H1 (cell line): ENCODE results near the gene PRRT2. TPM values are rescaled to one million over a fixed set of nuclear protein-coding genes. Genes with fewer than 3 reads are reported as not detected.

Experiments used
- CTCF ChIA-PET: fragments of 300-600 bp; sonication (Branson Sonifier 250); formaldehyde crosslinking; loops from one replicate; lab custom pipeline; 2021; ENCODE audit not compliant: partially characterized antibody; lab: Charles Lee
- POLR2A ChIA-PET: fragments of 300-600 bp; sonication (Branson Sonifier 250); formaldehyde crosslinking; loops from one replicate; lab custom pipeline; 2021; ENCODE audit warnings: inconsistent platforms; ENCODE audit not compliant: partially characterized antibody; lab: Charles Lee
- DNase-seq, 2 experiments: peaks; one replicate each; pipeline versions ENCODE4 v3.0.0 to v3.0.0-alpha.2; 2010 to 2022; ENCODE audit warnings: low spot score in 2 of 2, low read depth in 1 of 2, mixed read lengths in 1 of 2
- FAIRE-seq: peaks from 2 replicates; lab custom pipeline; 2011; peaks lifted over from hg19 to GRCh38; lab: Jason Lieb, UNC
- H2AFZ ChIP-seq: 2 replicates; pipeline ENCODE4 v1.8.1; 2012; ENCODE audit warnings: low read length, inconsistent platforms
- H2AK5ac ChIP-seq: 2 replicates; pipeline ENCODE4 v1.6.1; 2013; ENCODE audit warnings: low read depth, low read length
- H2BK120ac ChIP-seq: replicated peaks from 2 replicates; pipeline ENCODE3; 2013; ENCODE audit warnings: low read depth, low read length, inconsistent platforms
- H2BK12ac ChIP-seq: 2 replicates; pipeline ENCODE4 v1.6.1; 2013; ENCODE audit warnings: low read depth, low read length
- H2BK15ac ChIP-seq: 2 replicates; pipeline ENCODE4 v1.6.1; 2013; ENCODE audit warnings: low read length
- H2BK20ac ChIP-seq: 2 replicates; pipeline ENCODE4 v1.6.1; 2013; ENCODE audit warnings: low read length
- H2BK5ac ChIP-seq: 2 replicates; pipeline ENCODE4 v1.6.1; 2013; ENCODE audit warnings: low read depth, low read length
- H3K14ac ChIP-seq: 2 replicates; pipeline ENCODE4 v1.6.1; 2013; ENCODE audit warnings: inconsistent platforms; ENCODE audit not compliant: insufficient read length
- H3K18ac ChIP-seq: 2 replicates; pipeline ENCODE4 v1.6.1; 2013; ENCODE audit warnings: low read length; ENCODE audit errors: extremely low read depth
- H3K23ac ChIP-seq: 2 replicates; pipeline ENCODE4 v1.6.1; 2013; ENCODE audit warnings: inconsistent platforms; ENCODE audit not compliant: insufficient read length
- H3K23me2 ChIP-seq: 2 replicates; pipeline ENCODE4 v1.6.1; 2013; ENCODE audit warnings: low read depth, low read length
- H3K27ac ChIP-seq: 2 replicates; pipeline ENCODE4 v1.6.1; 2011; ENCODE audit warnings: low read depth, low read length, inconsistent platforms
- H3K27me3 ChIP-seq, 4 experiments: replicated peaks in 1 of 4; 1 replicate in 1 of 4; 2 replicates in 3 of 4; pipeline versions ENCODE4 v1.6.1 to v1.8.1; 2011 to 2013; ENCODE audit warnings: low read length in 3 of 4, mild to moderate bottlenecking in 3 of 4, inconsistent platforms in 2 of 4, mixed read lengths in 2 of 4, moderate library complexity in 1 of 4; ENCODE audit not compliant: control insufficient read depth in 3 of 4, insufficient read depth in 3 of 4; ENCODE audit errors: extremely low read depth in 1 of 4
- H3K36me3 ChIP-seq, 4 experiments: 2 replicates each; pipeline versions ENCODE4 v1.6.1 to v1.8.1; 2011 to 2013; ENCODE audit warnings: mild to moderate bottlenecking in 4 of 4, low read length in 3 of 4, moderate library complexity in 2 of 4, control low read depth in 1 of 4, inconsistent platforms in 1 of 4; ENCODE audit not compliant: insufficient read depth in 4 of 4, control insufficient read depth in 2 of 4
- H3K4ac ChIP-seq: replicated peaks from 2 replicates; pipeline ENCODE3; 2013; ENCODE audit warnings: low read length, low read depth, mixed read lengths, inconsistent platforms; ENCODE audit not compliant: insufficient read length
- H3K4me1 ChIP-seq, 4 experiments: replicated peaks in 1 of 4; 1 replicate in 1 of 4; 2 replicates in 3 of 4; pipeline versions ENCODE4 v1.6.1 to v1.8.1; 2011 to 2013; ENCODE audit warnings: low read length in 3 of 4, inconsistent platforms in 2 of 4, mixed read lengths in 1 of 4; ENCODE audit not compliant: insufficient read depth in 4 of 4, control insufficient read depth in 3 of 4
- H3K4me2 ChIP-seq, 2 experiments: 2 replicates each; pipeline versions ENCODE4 v1.6.1 to v1.8.1; 2011 to 2013; ENCODE audit warnings: low read depth in 2 of 2, low read length in 2 of 2, control low read depth in 1 of 2, inconsistent platforms in 1 of 2, mild to moderate bottlenecking in 1 of 2; ENCODE audit not compliant: insufficient read depth in 1 of 2
- H3K4me3 ChIP-seq, 4 experiments: fragments of 200-600, 300-600 bp in 1 of 4; sonication (generic), shearing (Covaris generic), sonication (Bioruptor Twin) in 1 of 4; 2 replicates each; pipeline versions ENCODE4 v1.5.1 to v1.8.1; 2011 to 2016; ENCODE audit warnings: low read length in 4 of 4, low read depth in 3 of 4, control low read depth in 2 of 4, inconsistent platforms in 2 of 4, mild to moderate bottlenecking in 2 of 4, mixed read lengths in 1 of 4, moderate library complexity in 1 of 4; ENCODE audit not compliant: insufficient read depth in 2 of 4; ENCODE audit errors: extremely low read depth in 1 of 4
- H3K56ac ChIP-seq: replicated peaks from 2 replicates; pipeline ENCODE3; 2013; ENCODE audit warnings: low read depth, mild to moderate bottlenecking, mixed read lengths, low read length, inconsistent platforms; ENCODE audit not compliant: insufficient read length
- H3K79me1 ChIP-seq: 2 replicates; pipeline ENCODE4 v1.6.1; 2013; ENCODE audit warnings: low read depth, low read length, control low read depth
- H3K79me2 ChIP-seq, 2 experiments: 2 replicates each; pipeline versions ENCODE4 v1.6.1 to v1.8.1; 2012 to 2013; ENCODE audit warnings: low read length in 2 of 2, mild to moderate bottlenecking in 2 of 2, inconsistent platforms in 1 of 2; ENCODE audit not compliant: insufficient read depth in 2 of 2, control insufficient read depth in 1 of 2
- H3K9ac ChIP-seq, 4 experiments: replicated peaks in 1 of 4; 1 replicate in 1 of 4; 2 replicates in 3 of 4; pipeline versions ENCODE4 v1.6.1 to v1.8.1; 2011 to 2013; ENCODE audit warnings: low read depth in 3 of 4, low read length in 3 of 4, control low read depth in 2 of 4, mild to moderate bottlenecking in 2 of 4, moderate library complexity in 2 of 4, inconsistent platforms in 1 of 4; ENCODE audit errors: extremely low read depth in 1 of 4
- H3K9me3 ChIP-seq, 2 experiments: 2 replicates each; pipeline versions ENCODE4 v1.6.1 to v1.8.1; 2012 to 2013; ENCODE audit warnings: mild to moderate bottlenecking in 2 of 2, moderate library complexity in 2 of 2, control low read depth in 1 of 2, inconsistent platforms in 1 of 2, low read depth in 1 of 2, low read length in 1 of 2, mixed read lengths in 1 of 2; ENCODE audit not compliant: insufficient read depth in 2 of 2
- H4K20me1 ChIP-seq, 2 experiments: replicated peaks in 1 of 2; 2 replicates each; pipeline versions ENCODE3 to v1.8.1; 2011 to 2013; ENCODE audit warnings: inconsistent platforms in 2 of 2, low read length in 2 of 2, mild to moderate bottlenecking in 1 of 2; ENCODE audit not compliant: insufficient read depth in 2 of 2, control insufficient read depth in 1 of 2
- H4K5ac ChIP-seq: 2 replicates; pipeline ENCODE4 v1.6.1; 2013; ENCODE audit warnings: low read length, low read depth, mixed read lengths, inconsistent platforms; ENCODE audit not compliant: insufficient read length
- H4K8ac ChIP-seq: 2 replicates; pipeline ENCODE4 v1.8.0; 2013; ENCODE audit warnings: mild to moderate bottlenecking, moderate library complexity, low read length, inconsistent platforms; ENCODE audit not compliant: insufficient read depth; ENCODE audit errors: extremely low read depth
- H4K91ac ChIP-seq: replicated peaks from 2 replicates; pipeline ENCODE3; 2013; ENCODE audit warnings: low read length, mixed read lengths, inconsistent platforms; ENCODE audit not compliant: insufficient read length
- BACH1 ChIP-seq: IDR thresholded peaks from 2 replicates; pipeline ENCODE4 v1.6.1; 2012; ENCODE audit warnings: low read length, improper control_type of control experiment
- FOSL1 ChIP-seq: IDR thresholded peaks from 2 replicates; pipeline ENCODE4 v1.6.1; 2011; ENCODE audit warnings: mild to moderate bottlenecking, low read depth, low read length, moderate library complexity; ENCODE audit not compliant: insufficient read depth
- JUN ChIP-seq: IDR thresholded peaks from 2 replicates; pipeline ENCODE4 v1.6.1; 2011; ENCODE audit warnings: low read depth, mild to moderate bottlenecking, improper control_type of control experiment, low read length
- MAFK ChIP-seq: IDR thresholded peaks from 2 replicates; pipeline ENCODE4 v1.6.1; 2012; ENCODE audit warnings: low read depth, mild to moderate bottlenecking, improper control_type of control experiment, low read length
- POLR2AphosphoS5 ChIP-seq: IDR thresholded peaks from 2 replicates; pipeline ENCODE4 v1.6.1; 2011; ENCODE audit warnings: low read depth, low read length
- SIN3A ChIP-seq, 2 experiments: IDR thresholded peaks in 1 of 2; conservative IDR thresholded peaks in 1 of 2; 2 replicates each; pipeline ENCODE4 v1.6.1; 2011 to 2012; ENCODE audit warnings: low read length in 2 of 2, improper control_type of control experiment in 1 of 2, low read depth in 1 of 2, mild to moderate bottlenecking in 1 of 2
- SP2 ChIP-seq: IDR thresholded peaks from 2 replicates; pipeline ENCODE4 v1.6.1; 2012; ENCODE audit warnings: mild to moderate bottlenecking, low read length, inconsistent platforms
- WGBS, 2 experiments: shearing (Covaris generic) in 1 of 2; methylation state at CpG; one replicate each; pipeline versions ENCODE4 v1.1.6 to v1.1.7; 2013 to 2015; ENCODE audit warnings: low lambda C conversion rate in 2 of 2, mixed read lengths in 2 of 2, inconsistent platforms in 1 of 2, low coverage in 1 of 2, missing lambda C conversion rate in 1 of 2; ENCODE audit not compliant: insufficient replicate concordance in 2 of 2, insufficient coverage in 1 of 2, insufficient read length in 1 of 2; ENCODE audit errors: extremely low coverage in 1 of 2, missing lambda C conversion rate in 1 of 2; 5-methylcytosine and 5-hydroxymethylcytosine counted together
- polyA plus RNA-seq, 7 experiments: library from polyadenylated mRNA; depleted of rRNA in 3 of 7; stranded (reverse) in 5 of 7; unstranded in 2 of 7; fragments of >200 nt in 5 of 7; fragments of 200-250 nt in 2 of 7; gene quantifications; 1 replicate in 5 of 7; 2 replicates in 1 of 7; 4 replicates in 1 of 7; pipeline versions ENCODE4 v1.2.1 to v1.2.3, GENCODE V29; 2011 to 2013; ENCODE audit warnings: missing spikeins in 2 of 7, mixed read lengths in 2 of 7
- total RNA-seq: library from RNA; stranded (reverse); fragmentation: NEBNext Ultra II Directional; extraction: Animal tissue kit (Norgen Biotek cat#: 25700); gene quantifications from 2 replicates; pipeline ENCODE4 v1.2.1, GENCODE V29; 2021
- TF ChIP-seq, protein P1 (sequence below): IDR thresholded peaks from 2 replicates; pipeline ENCODE4 v1.6.1; 2012; ENCODE audit warnings: low read length, inconsistent platforms

The PRRT2 gene
- total and polyA plus RNA-seq, 2 of the 8 experiments (the other 6 are each of a cell fraction or from before 2014, with no cell fraction given) = 12.8 to 32.6 TPM

DNA sequence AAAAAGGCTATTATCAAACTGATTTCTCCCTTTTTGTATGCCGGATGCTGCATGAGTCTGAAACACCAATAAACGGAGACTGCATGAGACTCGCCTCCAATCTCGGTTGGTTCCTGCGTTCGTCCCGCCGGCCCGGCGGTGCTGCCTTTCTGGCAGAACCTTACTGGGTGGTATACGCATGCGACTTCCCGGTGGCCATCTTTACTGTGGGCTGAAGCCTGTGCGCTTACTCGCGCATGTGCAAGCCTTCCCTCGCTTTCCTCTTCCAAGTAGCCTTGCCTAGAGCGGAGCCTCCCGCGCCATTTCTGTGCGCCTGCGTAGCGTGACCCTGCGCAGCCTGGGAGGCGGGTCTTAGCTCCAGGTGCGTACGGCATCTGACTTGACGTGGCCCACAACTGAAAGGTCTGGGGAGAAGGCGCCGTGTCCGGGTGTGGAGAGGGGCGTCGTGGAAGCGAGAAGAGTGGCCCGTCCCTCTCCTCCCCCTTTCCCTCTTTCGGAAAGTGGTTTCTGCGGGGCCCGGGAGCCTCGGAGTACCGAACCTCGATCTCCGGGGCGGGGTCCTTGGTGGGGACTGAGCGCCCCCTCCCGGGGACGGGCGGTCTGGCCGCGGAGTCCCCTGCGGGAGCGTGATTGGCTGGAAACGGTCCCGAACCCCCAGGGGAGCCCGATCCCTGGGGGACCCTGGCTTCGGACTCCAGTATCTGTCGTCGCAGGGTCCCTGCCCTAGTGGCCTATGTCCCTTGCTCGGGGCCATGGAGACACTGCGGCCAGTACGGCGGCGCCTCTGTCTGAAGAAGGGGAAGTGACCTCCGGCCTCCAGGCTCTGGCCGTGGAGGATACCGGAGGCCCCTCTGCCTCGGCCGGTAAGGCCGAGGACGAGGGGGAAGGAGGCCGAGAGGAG is 4.0 kb downstream of the PRRT2 start, which contains the start of gene PAGR1:
TSS of gene PAGR1 (plus strand) at position 360 of the 901 bp plus-strand sequence. CDS start at position 734, 374 bp downstream.
- Histone ChIP-seq H2AK5ac (no peak within 1 kb of the TSS; the same call in 1 of the 2 replicates), H3K23ac (no peak within 1 kb of the TSS), H3K36me3 (peaks cover 12 to 23% (median 18%) of the 10 kb centered on the region in 4 experiments), H3K79me1 (peaks cover 3% of the 10 kb centered on the region), H3K4me2 (peak within 1 kb of the TSS; percentile 91 to 92), H3K4me1 (peaks cover 0 to 36% (median 23%) of the 10 kb centered on the region in 4 experiments; a peak in 6 of 7 replicates), H4K20me1 (peaks cover 2 to 4% of the 10 kb centered on the region in 2 experiments), H2BK12ac (no peak within 1 kb of the TSS; the same call in 1 of the 2 replicates), H3K27me3 (no peaks in the 10 kb centered on the region), H3K79me2 (peaks cover 0 to 26% of the 10 kb centered on the region in 2 experiments; a peak in 1 of 4 replicates), H3K27ac (peak within 1 kb of the TSS; percentile 94; the same call in 1 of the 2 replicates), H3K18ac (peak within 1 kb of the TSS; percentile 95), H3K23me2 (peaks cover 27% of the 10 kb centered on the region), H3K56ac (peak within 1 kb of the TSS; percentile 91), H3K9me3 (no peaks in the 10 kb centered on the region), H2BK15ac (peak within 1 kb of the TSS; percentile 16; the same call in 1 of the 2 replicates), H2BK5ac (peak within 1 kb of the TSS; percentile 89), H4K8ac (peak within 1 kb of the TSS; percentile 95), H3K9ac (peak within 1 kb of the TSS; percentile 64 to 88 (median 84)), H3K4me3 (peak within 1 kb of the TSS; percentile 59 to 91 (median 83)), H4K5ac (peak within 1 kb of the TSS; percentile 74), H3K4ac (no peak within 1 kb of the TSS), H2BK20ac (peak within 1 kb of the TSS; percentile 13; the same call in 1 of the 2 replicates), H2BK120ac (no peak within 1 kb of the TSS), H3K14ac (no peak within 1 kb of the TSS), H2AFZ (0 out of 2 replicates have a peak within 1 kb of the TSS, but pooled peaks have one; percentile 84), H4K91ac (peak within 1 kb of the TSS; percentile 78)
- DNase-seq = peak; percentile 98
- ChIA-PET POLR2A (interaction anchor here (0.5 to 16.6 kb wide), 30 partner anchors 9 to 212 kb away, joined by 3 to 167 read pairs (median 4); partner anchors contain the start of genes CDIPT, KCTD13, KIF22 and MAZ), CTCF (interaction anchor here (0.6 to 17.5 kb wide), 19 partner anchors 8 to 274 kb away, joined by 3 to 212 read pairs (median 4); partner anchors contain the start of genes KIF22, MAZ and TLCD3B)
- FAIRE-seq = peak; percentile 68
- WGBS, 2 experiments = 1% methylated on average over 66 of the region's 70 CpGs; no CpG with 5 or more reads in 1 of the 2 experiments
- TF ChIP-seq BACH1 (peak; percentile 33; the same call in 1 of the 2 replicates), POLR2AphosphoS5 (peak; percentile 93), FOSL1 (no peak), JUN (no peak), MAFK (no peak), SIN3A (conservative IDR thresholded peaks at IDR 0.05 in 1 of 2, IDR thresholded peaks at IDR 0.05 in 1 of 2; ENCODE audit: low read depth in 1 of 2, low read length in 2 of 2) (peak in 1 of 2 experiments; percentile 73; a peak in 2 of 4 replicates), SP2 (peak; percentile 31; the same call in 1 of the 2 replicates)
- TF ChIP-seq, protein P1, sequence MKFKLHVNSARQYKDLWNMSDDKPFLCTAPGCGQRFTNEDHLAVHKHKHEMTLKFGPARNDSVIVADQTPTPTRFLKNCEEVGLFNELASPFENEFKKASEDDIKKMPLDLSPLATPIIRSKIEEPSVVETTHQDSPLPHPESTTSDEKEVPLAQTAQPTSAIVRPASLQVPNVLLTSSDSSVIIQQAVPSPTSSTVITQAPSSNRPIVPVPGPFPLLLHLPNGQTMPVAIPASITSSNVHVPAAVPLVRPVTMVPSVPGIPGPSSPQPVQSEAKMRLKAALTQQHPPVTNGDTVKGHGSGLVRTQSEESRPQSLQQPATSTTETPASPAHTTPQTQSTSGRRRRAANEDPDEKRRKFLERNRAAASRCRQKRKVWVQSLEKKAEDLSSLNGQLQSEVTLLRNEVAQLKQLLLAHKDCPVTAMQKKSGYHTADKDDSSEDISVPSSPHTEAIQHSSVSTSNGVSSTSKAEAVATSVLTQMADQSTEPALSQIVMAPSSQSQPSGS = peak; percentile 50; the same call in 1 of the 2 replicates
